Islet precursor cell (in vitro differentiated cells): Measurements from ENCODE around the gene SYNGR2.

Experiments
- DNase-seq: peaks from one replicate; pipeline ENCODE4 v3.0.0-alpha.2; 2018

Gene SYNGR2

DNA sequence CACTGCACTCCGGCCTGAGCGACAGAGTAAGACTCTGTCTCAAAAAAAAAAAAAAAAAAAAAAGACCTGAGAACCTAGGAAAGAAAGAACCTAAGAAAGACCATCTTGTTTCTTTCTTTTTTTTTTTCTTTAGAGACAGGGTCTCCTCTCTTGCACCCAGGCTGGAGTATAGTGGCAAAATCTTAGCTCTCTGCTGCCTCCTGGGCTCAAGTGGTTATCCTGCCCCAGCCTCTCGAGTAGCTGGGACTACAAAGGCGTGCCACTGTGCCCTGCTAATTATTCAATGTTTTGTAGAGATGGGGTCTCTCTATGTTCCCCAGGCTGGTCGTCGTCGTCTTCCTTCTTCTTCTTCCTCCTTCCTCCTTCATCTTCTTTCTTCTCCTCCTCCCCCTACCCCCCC is 37.9 kb downstream of the SYNGR2 start:
- no peak for DNase-seq

DNA sequence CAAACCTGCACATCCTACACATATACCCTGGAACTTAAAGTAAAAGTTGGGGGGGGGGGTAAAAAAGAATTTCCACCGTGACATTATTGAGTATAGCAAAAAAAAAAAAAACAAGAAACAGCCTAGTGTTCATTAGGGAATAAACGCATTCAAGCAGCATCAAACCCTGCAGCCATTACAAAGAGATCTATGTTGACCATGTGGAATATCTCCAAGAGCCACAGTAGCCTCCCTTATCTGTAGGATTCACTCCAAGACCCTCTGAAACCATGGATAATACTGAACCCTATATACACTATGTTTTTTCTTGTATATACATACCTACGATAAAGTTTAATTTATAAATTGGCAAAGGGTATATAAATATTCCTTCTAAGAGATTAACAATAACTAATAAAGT is 40.1 kb downstream of the SYNGR2 start:
- no peak for DNase-seq

DNA sequence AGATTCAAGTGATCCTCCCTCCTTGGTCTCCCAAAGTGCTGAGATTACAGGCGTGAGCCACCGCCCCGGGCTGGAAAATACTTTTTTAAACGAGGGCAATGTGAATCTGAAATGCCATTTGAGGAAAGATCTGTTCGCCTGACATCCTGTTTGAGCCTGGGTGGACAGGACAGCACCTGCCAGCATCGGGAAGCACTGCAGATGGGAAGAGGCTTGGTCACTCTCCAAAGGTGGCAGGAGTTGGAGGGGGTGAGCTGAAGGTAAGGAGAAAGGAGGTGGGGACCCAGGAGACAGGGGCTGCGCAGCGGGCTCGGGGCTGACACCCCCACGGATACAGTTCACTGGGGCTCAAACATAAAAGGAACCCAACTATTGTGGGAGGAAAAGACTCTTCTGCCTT is 41.7 kb downstream of the SYNGR2 start:
- no peak for DNase-seq

DNA sequence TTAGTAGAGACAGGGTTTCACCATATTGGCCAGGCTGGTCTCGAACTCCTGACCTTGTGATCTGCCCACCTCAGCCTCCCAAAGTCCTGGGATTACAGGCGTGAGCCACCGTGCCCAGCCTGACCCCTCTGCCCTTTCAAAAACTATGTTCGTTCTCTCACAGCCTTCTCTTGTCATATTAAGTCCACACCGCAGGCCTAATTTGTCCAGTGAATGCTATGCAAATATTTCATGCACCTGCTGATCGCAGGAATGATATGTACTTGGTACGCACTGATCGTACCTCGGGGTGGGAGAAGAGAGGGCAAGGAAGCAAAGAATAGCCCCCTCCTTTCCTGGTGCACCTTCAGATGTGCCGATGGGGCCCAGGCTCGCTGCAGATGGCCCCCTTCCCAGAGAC is 42.7 kb downstream of the SYNGR2 start:
- no peak for DNase-seq

DNA sequence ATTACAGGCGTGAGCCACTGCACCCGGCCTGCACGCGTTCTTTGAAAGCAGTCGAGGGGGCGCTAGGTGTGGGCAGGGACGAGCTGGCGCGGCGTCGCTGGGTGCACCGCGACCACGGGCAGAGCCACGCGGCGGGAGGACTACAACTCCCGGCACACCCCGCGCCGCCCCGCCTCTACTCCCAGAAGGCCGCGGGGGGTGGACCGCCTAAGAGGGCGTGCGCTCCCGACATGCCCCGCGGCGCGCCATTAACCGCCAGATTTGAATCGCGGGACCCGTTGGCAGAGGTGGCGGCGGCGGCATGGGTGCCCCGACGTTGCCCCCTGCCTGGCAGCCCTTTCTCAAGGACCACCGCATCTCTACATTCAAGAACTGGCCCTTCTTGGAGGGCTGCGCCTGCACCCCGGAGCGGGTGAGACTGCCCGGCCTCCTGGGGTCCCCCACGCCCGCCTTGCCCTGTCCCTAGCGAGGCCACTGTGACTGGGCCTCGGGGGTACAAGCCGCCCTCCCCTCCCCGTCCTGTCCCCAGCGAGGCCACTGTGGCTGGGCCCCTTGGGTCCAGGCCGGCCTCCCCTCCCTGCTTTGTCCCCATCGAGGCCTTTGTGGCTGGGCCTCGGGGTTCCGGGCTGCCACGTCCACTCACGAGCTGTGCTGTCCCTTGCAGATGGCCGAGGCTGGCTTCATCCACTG is 45.8 kb downstream of the SYNGR2 start, which contains the start of gene BIRC5:
Gene BIRC5 (plus strand): TSS at position 238 of the 690 bp plus-strand sequence. CDS start 64 bp downstream, at position 302.
- peak; percentile 94 for DNase-seq

DNA sequence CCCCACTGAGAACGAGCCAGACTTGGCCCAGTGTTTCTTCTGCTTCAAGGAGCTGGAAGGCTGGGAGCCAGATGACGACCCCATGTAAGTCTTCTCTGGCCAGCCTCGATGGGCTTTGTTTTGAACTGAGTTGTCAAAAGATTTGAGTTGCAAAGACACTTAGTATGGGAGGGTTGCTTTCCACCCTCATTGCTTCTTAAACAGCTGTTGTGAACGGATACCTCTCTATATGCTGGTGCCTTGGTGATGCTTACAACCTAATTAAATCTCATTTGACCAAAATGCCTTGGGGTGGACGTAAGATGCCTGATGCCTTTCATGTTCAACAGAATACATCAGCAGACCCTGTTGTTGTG is 46.3 kb downstream of the SYNGR2 start:
- DNase-seq: no peak

DNA sequence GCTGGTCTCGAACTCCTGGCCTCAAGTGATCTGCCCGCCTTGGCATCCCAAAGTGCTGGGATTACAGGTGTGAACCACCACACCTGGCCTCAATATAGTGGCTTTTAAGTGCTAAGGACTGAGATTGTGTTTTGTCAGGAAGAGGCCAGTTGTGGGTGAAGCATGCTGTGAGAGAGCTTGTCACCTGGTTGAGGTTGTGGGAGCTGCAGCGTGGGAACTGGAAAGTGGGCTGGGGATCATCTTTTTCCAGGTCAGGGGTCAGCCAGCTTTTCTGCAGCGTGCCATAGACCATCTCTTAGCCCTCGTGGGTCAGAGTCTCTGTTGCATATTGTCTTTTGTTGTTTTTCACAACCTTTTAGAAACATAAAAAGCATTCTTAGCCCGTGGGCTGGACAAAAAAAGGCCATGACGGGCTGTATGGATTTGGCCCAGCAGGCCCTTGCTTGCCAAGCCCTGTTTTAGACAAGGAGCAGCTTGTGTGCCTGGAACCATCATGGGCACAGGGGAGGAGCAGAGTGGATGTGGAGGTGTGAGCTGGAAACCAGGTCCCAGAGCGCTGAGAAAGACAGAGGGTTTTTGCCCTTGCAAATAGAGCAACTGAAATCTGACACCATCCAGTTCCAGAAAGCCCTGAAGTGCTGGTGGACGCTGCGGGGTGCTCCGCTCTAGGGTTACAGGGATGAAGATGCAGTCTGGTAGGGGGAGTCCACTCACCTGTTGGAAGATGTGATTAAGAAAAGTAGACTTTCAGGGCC is 51.2 kb downstream of the SYNGR2 start:
- no peak for DNase-seq
